PC-3 (cell line): Measurements from ENCODE around the gene AHCYL1. TPM values are rescaled to one million over a fixed set of nuclear protein-coding genes. Genes with fewer than 3 reads are reported as not detected.

Experiments
- ATAC-seq: fragments of 200-7000 bp; cut with Tn5 transposase; 2 replicates; pipeline ENCODE4 v1.9.1; 2020; ENCODE audit warnings: mild to moderate bottlenecking, moderate library complexity
- BruUV-seq: library from RNA; stranded (reverse); fragments of 400-500 nt; replicated peaks from 2 replicates; lab custom pipeline; 2021; lab: Mats Ljungman, UMichigan
- CTCF ChIA-PET: fragments of 300-600 bp; sonication (Branson Sonifier 250); formaldehyde crosslinking; loops from one replicate; lab custom pipeline; 2022; ENCODE audit warnings: antibody characterized with exemption; lab: Charles Lee
- POLR2A ChIA-PET: fragments of 300-600 bp; sonication (Branson Sonifier 250); formaldehyde crosslinking; loops from one replicate; lab custom pipeline; 2022; ENCODE audit warnings: antibody characterized with exemption; ENCODE audit not compliant: unreplicated experiment; lab: Charles Lee
- DNase-seq: peaks from one replicate; pipeline ENCODE4 v3.0.0-alpha.2; 2015
- H2AFZ ChIP-seq: fragments of 300-600 bp; sonication (generic); 2 replicates; pipeline ENCODE4 v1.6.0; 2016; ENCODE audit warnings: antibody characterized with exemption, low read length
- H3F3A ChIP-seq: fragments of 300-600 bp; sonication (generic); one replicate; pipeline ENCODE4 v1.6.0; 2017; ENCODE audit warnings: antibody characterized with exemption, low read length, control low read depth, mild to moderate bottlenecking; ENCODE audit not compliant: unreplicated experiment
- H3K27ac ChIP-seq: fragments of 300-600 bp; sonication (generic); 2 replicates; pipeline ENCODE4 v1.5.1; 2016; ENCODE audit warnings: mild to moderate bottlenecking, low read length
- H3K27me3 ChIP-seq: fragments of 300-600 bp; sonication (generic); 2 replicates; pipeline ENCODE4 v1.6.1; 2016; ENCODE audit warnings: low read length, mixed read lengths
- H3K36me3 ChIP-seq: fragments of 300-600 bp; sonication (generic); 2 replicates; pipeline ENCODE4 v1.6.1; 2016; ENCODE audit warnings: low read depth, mixed run types, low read length, mixed read lengths
- H3K4me1 ChIP-seq: fragments of 300-600 bp; sonication (generic); 2 replicates; pipeline ENCODE4 v1.5.1; 2016; ENCODE audit warnings: low read length; ENCODE audit not compliant: insufficient read depth
- H3K4me2 ChIP-seq: fragments of 300-600 bp; sonication (generic); 2 replicates; pipeline ENCODE4 v1.6.0; 2016; ENCODE audit warnings: low read length
- H3K4me3 ChIP-seq: fragments of 300-600 bp; sonication (generic); 2 replicates; pipeline ENCODE4 v1.5.1; 2016; ENCODE audit warnings: mild to moderate bottlenecking, low read length, mixed read lengths
- H3K79me2 ChIP-seq: fragments of 300-600 bp; sonication (generic); 2 replicates; pipeline ENCODE4 v1.6.1; 2017; ENCODE audit warnings: low read length, mixed read lengths
- H3K9ac ChIP-seq: fragments of 300-600 bp; sonication (generic); 2 replicates; pipeline ENCODE4 v1.6.0; 2016; ENCODE audit warnings: mild to moderate bottlenecking, low read length
- H3K9me2 ChIP-seq: fragments of 300-600 bp; sonication (generic); replicated peaks from 2 replicates; pipeline ENCODE4 v1.6.1; 2016; ENCODE audit warnings: mixed run types, low read length, mixed read lengths
- H3K9me3 ChIP-seq: fragments of 300-600 bp; sonication (generic); 2 replicates; pipeline ENCODE4 v1.6.1; 2016; ENCODE audit warnings: low read length, mixed read lengths
- H4K20me1 ChIP-seq: fragments of 300-600 bp; sonication (generic); 2 replicates; pipeline ENCODE4 v1.6.1; 2016; ENCODE audit warnings: low read length, mixed read lengths
- CTCF ChIP-seq: fragments of 300-600 bp; sonication (generic); conservative IDR thresholded peaks from 2 replicates; pipeline ENCODE4 v1.5.1; 2017; ENCODE audit warnings: antibody characterized with exemption, low read depth, mild to moderate bottlenecking, low read length
- EZH2 ChIP-seq: fragments of 300-600 bp; sonication (generic); IDR thresholded peaks from one replicate; pipeline ENCODE4 v1.6.1; 2017; ENCODE audit warnings: antibody characterized with exemption, mild to moderate bottlenecking, low read length; ENCODE audit not compliant: unreplicated experiment
- EZH2phosphoT487 ChIP-seq: fragments of 300-600 bp; sonication (generic); IDR thresholded peaks from 2 replicates; pipeline ENCODE4 v1.6.1; 2018; ENCODE audit warnings: mild to moderate bottlenecking, antibody characterized with exemption, low read length, borderline replicate concordance
- intact Hi-C: fragments of 100-400 bp; cut with micrococcal nuclease; formaldehyde crosslinking; loops from 2 replicates; pipeline ENCODE4 v1.9.0; 2023
- total RNA-seq: library from RNA; depleted of rRNA; stranded (reverse); fragments of >200 nt; gene quantifications from 2 replicates; pipeline ENCODE4 v1.2.3, GENCODE V29; 2014

The AHCYL1 gene
- total RNA-seq, 1 experiment from 2014 or later, result 35.8 TPM

- Histone ChIP-seq H3F3A (no peaks in the 10 kb centered on the region), H3K4me3 (no peak overlapping the region), H2AFZ (peak overlapping the region; percentile 94; the same call in 1 of the 2 replicates), H3K27me3 (no peaks in the 10 kb centered on the region), H3K4me2 (peak overlapping the region; percentile 89; the same call in 1 of the 2 replicates), H3K9me3 (no peaks in the 10 kb centered on the region), H3K27ac (no peak overlapping the region), H3K4me1 (peaks cover 21% of the 10 kb centered on the region), H3K9ac (no peak overlapping the region), H3K36me3 (peaks cover 10% of the 10 kb centered on the region; the same call in 1 of the 2 replicates), H3K79me2 (peaks cover 32% of the 10 kb centered on the region), H4K20me1 (0 out of 2 replicates have a peak, but pooled peaks cover 5% of the 10 kb centered on the region), H3K9me2 (no peaks in the 10 kb centered on the region)
- DNase-seq, result no peak
- intact Hi-C loops, result no loop called here
- no peak for TF ChIP-seq EZH2
- no peak for TF ChIP-seq EZH2phosphoT487
- no peak for TF ChIP-seq CTCF
- POLR2A ChIA-PET, result no interaction called here
- CTCF ChIA-PET, result no interaction called here
- BruUV-seq, result no TSS peak
- no peak for ATAC-seq
Observed at GRCh38 chr1:110033421-110033820, 48.9 kb downstream of the AHCYL1 start.

GRCh38 chr1:110034040-110034450 lies 49.5 kb downstream of the AHCYL1 start:
- Histone ChIP-seq H3K9ac (peak overlapping the region; percentile 96), H2AFZ (peak overlapping the region; percentile 94)

More at GRCh38 chr1:110034040-110034450, 49.5 kb downstream of the AHCYL1 start:
- peak overlapping the region; percentile 92 for H3K4me3 ChIP-seq
- H3K79me2 ChIP-seq, result peaks cover 32% of the 10 kb centered on the region
- H3F3A ChIP-seq, result no peaks in the 10 kb centered on the region
- no peaks in the 10 kb centered on the region for H3K9me3 ChIP-seq
- 0 out of 2 replicates have a peak, but pooled peaks cover 5% of the 10 kb centered on the region for H4K20me1 ChIP-seq
- H3K36me3 ChIP-seq, result peaks cover 17% of the 10 kb centered on the region; the same call in 1 of the 2 replicates
- peaks cover 21% of the 10 kb centered on the region for H3K4me1 ChIP-seq
- CTCF ChIA-PET, result no interaction called here
- POLR2A ChIA-PET, result interaction anchor here (0.6 kb wide), 1 partner anchor 48 kb away, joined by 5 read pairs; no protein-coding TSS in a partner anchor
- no peaks in the 10 kb centered on the region for H3K27me3 ChIP-seq
- no peak for DNase-seq
- peak overlapping the region; percentile 89 for H3K4me2 ChIP-seq
- TSS peak; percentile 85 for BruUV-seq
- intact Hi-C loops, result no loop called here
- no peak overlapping the region for H3K27ac ChIP-seq
- H3K9me2 ChIP-seq, result no peaks in the 10 kb centered on the region
- TF ChIP-seq EZH2 (no peak), CTCF (no peak)
- no peak for ATAC-seq
